Endothelial cell of umbilical vein (primary cell): ENCODE results near the gene BEND5.

Experiments used
- CTCF ChIP-seq, 2 donors: IDR thresholded peaks; 1 replicate in 1 of 2; 2 replicates in 1 of 2; pipeline ENCODE4 v1.5.1; 2011; ENCODE audit warnings: low read length in 2 of 2, mild to moderate bottlenecking in 2 of 2, moderate library complexity in 2 of 2, control low read depth in 1 of 2, inconsistent platforms in 1 of 2, low read depth in 1 of 2; ENCODE audit not compliant: insufficient read depth in 1 of 2; ENCODE audit errors: extremely low read depth in 1 of 2
- EZH2 ChIP-seq: IDR thresholded peaks from 2 replicates; pipeline ENCODE4 v1.6.1; 2012; ENCODE audit warnings: borderline replicate concordance, low read depth, mild to moderate bottlenecking, moderate library complexity, low read length, inconsistent platforms; ENCODE audit not compliant: severe bottlenecking
- POLR2AphosphoS5 ChIP-seq: IDR thresholded peaks from 2 replicates; pipeline ENCODE4 v1.6.1; 2012; ENCODE audit warnings: low read depth, mild to moderate bottlenecking, control low read depth, low read length, moderate library complexity; ENCODE audit not compliant: insufficient read depth

GRCh38 chr1:48730164-48730910 is 46.4 kb downstream of the BEND5 start:
- TF ChIP-seq CTCF (IDR thresholded peaks at IDR 0.05; ENCODE audit: extremely low read depth in 1 of 2, insufficient read depth in 1 of 2, low read depth in 1 of 2, low read length in 2 of 2) (no peak), POLR2AphosphoS5 (no peak), EZH2 (no peak)
